Measurements from ENCODE around the gene APLP1. TPM values are rescaled to one million over a fixed set of nuclear protein-coding genes. Genes with fewer than 3 reads are reported as not detected.
A peak's percentile ranks its signal among the peaks of the same experiment; 100 is the strongest.

The APLP1 gene
- total RNA-seq, 1 donor from 2014 or later: 66.8 TPM

DNA sequence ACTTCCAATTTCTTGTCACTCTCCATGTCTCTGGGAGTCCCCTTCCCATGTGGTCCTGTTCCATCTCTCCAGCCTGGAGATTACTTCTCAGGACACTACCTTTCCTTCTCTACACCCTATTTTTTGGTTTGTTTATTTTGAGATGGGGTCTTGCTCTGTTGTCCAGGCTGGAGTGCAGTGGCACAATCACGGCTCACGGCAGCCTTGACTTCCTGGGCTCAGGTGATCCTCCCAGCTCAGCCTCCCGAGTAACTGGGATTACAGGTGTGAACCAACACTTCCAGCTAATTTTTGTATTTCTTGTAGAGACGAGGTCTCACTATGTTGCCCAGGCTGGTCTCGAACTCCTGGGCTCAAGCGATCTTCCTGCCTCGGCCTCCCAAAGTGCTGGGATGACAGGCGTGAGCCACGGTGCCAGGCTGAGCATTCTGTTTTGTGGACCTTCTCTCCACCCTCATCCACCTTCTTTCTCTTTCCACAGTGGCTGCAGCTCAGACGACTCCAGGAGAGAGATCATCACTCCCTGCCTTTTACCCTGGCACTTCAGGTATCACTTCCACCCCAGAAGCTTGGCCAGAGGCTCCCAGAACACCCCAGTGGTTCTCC lies 34.6 kb downstream of the APLP1 start:
- peaks cover 34% of the 10 kb centered on the region for H3K4me1 Mint-ChIP-seq (ENCODE audit: low read depth)
- H3K36me3 Mint-ChIP-seq (ENCODE audit: low read depth): no peaks in the 10 kb centered on the region
- no peaks in the 10 kb centered on the region for H3K27me3 Mint-ChIP-seq (ENCODE audit: low read depth)
- no peak overlapping the region for H3K27ac Mint-ChIP-seq (ENCODE audit: unreplicated experiment)
- H3K9me3 Mint-ChIP-seq (ENCODE audit: low read depth): no peaks in the 10 kb centered on the region
- no peak for DNase-seq (ENCODE audit: low spot score)
- TF ChIP-seq, protein P1, sequence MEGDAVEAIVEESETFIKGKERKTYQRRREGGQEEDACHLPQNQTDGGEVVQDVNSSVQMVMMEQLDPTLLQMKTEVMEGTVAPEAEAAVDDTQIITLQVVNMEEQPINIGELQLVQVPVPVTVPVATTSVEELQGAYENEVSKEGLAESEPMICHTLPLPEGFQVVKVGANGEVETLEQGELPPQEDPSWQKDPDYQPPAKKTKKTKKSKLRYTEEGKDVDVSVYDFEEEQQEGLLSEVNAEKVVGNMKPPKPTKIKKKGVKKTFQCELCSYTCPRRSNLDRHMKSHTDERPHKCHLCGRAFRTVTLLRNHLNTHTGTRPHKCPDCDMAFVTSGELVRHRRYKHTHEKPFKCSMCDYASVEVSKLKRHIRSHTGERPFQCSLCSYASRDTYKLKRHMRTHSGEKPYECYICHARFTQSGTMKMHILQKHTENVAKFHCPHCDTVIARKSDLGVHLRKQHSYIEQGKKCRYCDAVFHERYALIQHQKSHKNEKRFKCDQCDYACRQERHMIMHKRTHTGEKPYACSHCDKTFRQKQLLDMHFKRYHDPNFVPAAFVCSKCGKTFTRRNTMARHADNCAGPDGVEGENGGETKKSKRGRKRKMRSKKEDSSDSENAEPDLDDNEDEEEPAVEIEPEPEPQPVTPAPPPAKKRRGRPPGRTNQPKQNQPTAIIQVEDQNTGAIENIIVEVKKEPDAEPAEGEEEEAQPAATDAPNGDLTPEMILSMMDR (IDR thresholded peaks at IDR 0.05): no peak
- peak overlapping the region; percentile 53 for H3K4me3 Mint-ChIP-seq (ENCODE audit: unreplicated experiment)

- H3K9me3 Mint-ChIP-seq (ENCODE audit: low read depth): no peaks in the 10 kb centered on the region
- H3K4me3 Mint-ChIP-seq (ENCODE audit: unreplicated experiment): peak overlapping the region; percentile 53
- TF ChIP-seq, protein P1 (IDR thresholded peaks at IDR 0.05): no peak
- no peaks in the 10 kb centered on the region for H3K36me3 Mint-ChIP-seq (ENCODE audit: low read depth)
- peak overlapping the region; percentile 12 for H3K27ac Mint-ChIP-seq (ENCODE audit: unreplicated experiment)
- H3K27me3 Mint-ChIP-seq (ENCODE audit: low read depth): no peaks in the 10 kb centered on the region
- peaks cover 30% of the 10 kb centered on the region for H3K4me1 Mint-ChIP-seq (ENCODE audit: low read depth)
- DNase-seq (ENCODE audit: low spot score): no peak
These were observed 35.3 kb downstream of the APLP1 start for GRCh38 chr19:35903550-35904179.

- TF ChIP-seq, protein P1 (IDR thresholded peaks at IDR 0.05): no peak
- DNase-seq (ENCODE audit: low spot score): no peak
- Mint-ChIP-seq H3K36me3 (ENCODE audit: low read depth) (no peaks in the 10 kb centered on the region), H3K4me1 (ENCODE audit: low read depth) (peaks cover 26% of the 10 kb centered on the region), H3K4me3 (ENCODE audit: unreplicated experiment) (no peak overlapping the region), H3K9me3 (ENCODE audit: low read depth) (no peaks in the 10 kb centered on the region), H3K27ac (ENCODE audit: unreplicated experiment) (no peak overlapping the region), H3K27me3 (ENCODE audit: low read depth) (no peaks in the 10 kb centered on the region)
These were observed 36.1 kb downstream of the APLP1 start for GRCh38 chr19:35904311-35905068.

DNA sequence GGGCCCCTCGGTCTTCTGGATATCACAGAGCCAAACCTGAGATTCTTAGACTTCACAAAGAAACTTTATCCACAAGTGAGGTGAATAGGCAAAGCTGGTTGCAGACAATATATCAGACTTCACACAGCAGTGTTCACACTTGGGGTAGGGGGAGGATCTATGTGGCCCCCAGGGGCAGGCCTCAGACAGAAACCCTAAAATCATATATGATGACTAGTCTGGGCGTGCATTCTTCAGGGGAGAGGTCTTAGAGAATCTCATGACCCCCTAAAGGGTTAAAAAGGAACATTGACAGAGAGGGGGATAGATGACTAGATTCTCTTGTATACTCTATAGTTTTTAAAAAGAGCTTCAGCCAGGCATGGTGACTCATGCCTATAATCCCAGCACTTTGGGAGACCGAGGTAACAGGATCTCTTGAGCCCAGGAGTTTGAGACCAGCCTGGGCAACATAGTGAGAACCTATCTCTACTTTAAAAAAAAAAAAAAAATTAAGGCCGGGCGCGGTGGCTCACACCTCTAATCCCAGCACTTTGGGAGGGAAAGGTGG lies 36.9 kb downstream of the APLP1 start:
- no peak for DNase-seq (ENCODE audit: low spot score)
- Mint-ChIP-seq H3K9me3 (ENCODE audit: low read depth) (no peaks in the 10 kb centered on the region), H3K27me3 (ENCODE audit: low read depth) (no peaks in the 10 kb centered on the region), H3K4me3 (ENCODE audit: unreplicated experiment) (no peak overlapping the region), H3K27ac (ENCODE audit: unreplicated experiment) (no peak overlapping the region), H3K4me1 (ENCODE audit: low read depth) (peaks cover 26% of the 10 kb centered on the region), H3K36me3 (ENCODE audit: low read depth) (no peaks in the 10 kb centered on the region)
- TF ChIP-seq, protein P1 (IDR thresholded peaks at IDR 0.05): no peak

DNA sequence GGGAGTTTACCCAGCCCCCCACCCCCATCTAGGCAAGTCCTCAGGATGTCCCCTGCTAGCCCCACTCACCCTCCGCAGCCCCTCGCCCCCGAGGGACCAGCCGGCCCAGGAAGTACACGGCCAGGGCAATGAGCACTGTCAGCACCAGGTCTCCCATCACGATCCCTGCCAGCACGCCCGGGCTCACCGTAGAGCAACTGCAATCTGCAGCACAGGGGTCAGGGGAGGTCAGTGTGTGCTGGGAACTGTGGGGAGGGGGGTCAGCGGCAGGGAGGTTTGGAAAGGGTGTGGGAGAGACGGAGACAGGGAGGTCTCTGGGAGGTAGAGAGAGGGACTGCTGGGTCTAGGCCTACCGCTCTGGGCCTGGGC lies 39.0 kb downstream of the APLP1 start:
- H3K4me3 Mint-ChIP-seq (ENCODE audit: unreplicated experiment): no peak overlapping the region
- TF ChIP-seq, protein P1 (IDR thresholded peaks at IDR 0.05): no peak
- H3K9me3 Mint-ChIP-seq (ENCODE audit: low read depth): no peaks in the 10 kb centered on the region
- peaks cover 10% of the 10 kb centered on the region for H3K4me1 Mint-ChIP-seq (ENCODE audit: low read depth)
- no peak overlapping the region for H3K27ac Mint-ChIP-seq (ENCODE audit: unreplicated experiment)
- no peaks in the 10 kb centered on the region for H3K27me3 Mint-ChIP-seq (ENCODE audit: low read depth)
- no peaks in the 10 kb centered on the region for H3K36me3 Mint-ChIP-seq (ENCODE audit: low read depth)
- no peak for DNase-seq (ENCODE audit: low spot score)

All from chondrocyte (in vitro differentiated cells).